GM21619 (cell line): ENCODE measurements around the gene ACHE.
A peak's percentile ranks its signal among the peaks of the same experiment; 100 is the strongest.

Experiments used
- ATAC-seq: cut with Tn5 transposase; IDR thresholded peaks from one replicate; pipeline ENCODE4 v1.9.1; 2021; ENCODE audit not compliant: unreplicated experiment

ACHE gene

GRCh38 chr7:100897772-100898454 lies 2.2 kb upstream of the ACHE start:
- no peak for ATAC-seq

DNA sequence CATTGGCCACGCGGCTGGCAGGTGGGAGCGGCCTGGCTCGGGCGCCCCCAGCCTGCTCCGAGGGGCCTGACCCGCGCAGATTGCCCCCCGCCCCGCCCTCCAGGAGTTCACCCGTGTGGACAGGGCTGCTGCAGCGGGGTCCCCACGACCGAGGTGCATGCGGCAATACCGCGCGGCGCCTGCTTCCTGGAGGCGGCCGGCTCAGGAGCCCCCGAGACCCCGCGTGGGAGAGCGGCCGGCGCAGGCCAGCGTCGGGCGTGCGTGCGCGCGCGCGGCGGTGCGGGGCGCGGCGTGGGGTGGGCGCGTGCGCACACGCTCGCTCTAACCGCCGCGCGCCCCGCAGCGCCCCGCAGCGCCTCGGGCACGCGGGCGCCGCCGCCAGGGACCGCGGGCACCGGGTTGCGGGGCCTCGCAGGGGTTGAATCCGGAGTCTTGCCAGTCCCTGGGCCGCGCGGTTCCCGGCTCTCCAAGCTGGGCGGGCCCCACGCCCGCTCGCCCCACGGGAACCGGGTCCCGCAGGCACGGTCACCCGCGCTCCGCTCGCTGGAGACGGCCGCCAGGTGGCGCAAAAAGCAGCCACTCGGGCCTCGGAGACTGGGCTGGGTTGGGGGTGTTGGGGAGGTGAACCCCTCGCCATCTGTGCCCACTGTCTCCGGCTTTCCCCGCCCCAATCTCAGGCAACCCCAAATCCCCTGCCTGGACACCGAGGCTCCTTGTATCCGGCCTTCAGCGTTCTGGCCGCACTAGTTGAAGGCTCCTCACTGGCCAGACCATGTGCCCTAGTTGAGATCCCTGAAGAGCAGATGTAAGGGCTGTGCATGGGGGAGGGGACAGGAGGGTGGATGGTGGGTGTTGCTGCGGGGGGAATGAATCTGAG lies 1.3 kb upstream of the ACHE start:
- no peak for ATAC-seq

GRCh38 chr7:100895956-100896731 lies 456 bp upstream of the ACHE start:
- no peak for ATAC-seq

- ATAC-seq = no peak
Measured at GRCh38 chr7:100894860-100895700, 608 bp downstream of the ACHE start.

GRCh38 chr7:100893910-100894721 lies 1.6 kb downstream of the ACHE start:
- no peak for ATAC-seq

- no peak for ATAC-seq
Measured at GRCh38 chr7:100893318-100893895, 2.3 kb downstream of the ACHE start.

GRCh38 chr7:100892364-100893317 lies 3.0 kb downstream of the ACHE start:
- no peak for ATAC-seq

DNA sequence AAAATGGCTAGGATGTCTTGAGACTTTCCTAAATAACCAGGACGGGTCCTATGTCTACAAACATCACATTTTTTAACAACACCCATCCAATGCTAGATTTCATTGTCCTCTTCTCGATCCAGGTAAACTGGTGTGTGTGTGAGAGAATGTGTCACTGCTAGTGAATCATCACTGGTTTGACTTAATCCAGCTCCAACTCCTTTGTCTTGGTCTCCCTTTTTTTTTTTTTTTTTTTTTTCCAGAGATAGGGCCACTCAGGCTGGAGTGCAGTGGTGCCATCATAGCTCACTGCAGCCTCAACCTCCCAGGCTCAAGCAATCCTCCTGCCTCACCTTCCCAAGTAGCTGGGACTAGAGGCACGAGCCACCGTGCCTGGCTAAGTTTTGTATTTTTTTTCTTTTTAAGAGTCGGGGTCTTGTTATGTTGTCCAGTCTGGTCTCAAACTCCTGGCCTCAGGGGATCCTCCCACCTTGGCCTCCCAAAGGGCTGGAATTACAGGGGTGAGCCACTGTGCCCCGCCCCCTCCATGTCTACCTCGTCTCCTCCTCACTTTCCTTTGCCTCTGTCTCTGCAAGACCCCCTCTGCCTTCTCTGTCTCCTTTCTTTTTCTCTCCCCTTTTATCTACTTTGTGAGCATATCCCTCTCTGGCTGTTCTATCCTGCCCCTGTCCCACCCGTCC lies 4.0 kb downstream of the ACHE start:
- ATAC-seq = no peak

GRCh38 chr7:100890653-100891567 lies 4.8 kb downstream of the ACHE start:
- no peak for ATAC-seq

DNA sequence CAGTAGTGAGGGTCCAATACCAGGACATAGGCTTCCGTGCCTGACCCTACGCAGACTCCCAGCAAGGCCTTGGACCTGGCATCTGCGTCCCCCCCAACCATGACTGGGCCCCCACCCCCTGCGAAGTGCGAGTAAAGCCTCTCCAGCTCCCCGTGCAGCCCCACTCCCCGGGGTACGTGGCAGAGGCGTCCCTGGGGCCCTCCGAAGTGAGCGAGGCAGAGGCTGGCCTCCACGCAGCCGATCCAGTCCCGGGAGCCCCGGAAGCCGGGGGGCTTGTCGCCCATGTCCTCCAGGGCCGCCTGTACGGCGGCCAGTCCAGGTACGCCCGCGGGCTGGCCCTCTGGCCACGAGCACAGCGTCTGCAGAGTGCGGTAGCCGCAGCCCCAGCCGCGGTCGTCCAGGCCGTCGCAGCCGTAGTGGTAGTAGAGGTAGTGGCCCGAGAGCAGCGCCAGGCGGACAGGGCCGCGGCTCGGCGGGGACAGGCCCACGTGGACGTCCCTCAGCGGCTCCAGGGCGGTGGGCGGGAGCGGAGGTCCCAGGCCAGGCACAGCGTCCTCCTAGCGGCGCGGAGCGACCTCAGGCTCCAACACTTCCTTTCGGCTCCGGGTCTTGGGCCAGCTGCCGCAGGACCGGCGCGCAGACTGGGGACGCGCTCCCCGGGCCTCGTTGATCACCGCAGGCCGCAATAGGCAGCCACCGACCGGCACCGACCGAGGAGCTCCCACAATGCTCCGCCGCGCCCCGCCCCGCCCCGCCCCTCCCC lies 6.5 kb downstream of the ACHE start, which contains the start of gene UFSP1:
Gene UFSP1, minus strand, starts transcription at position 728 of the 763 bp plus-strand sequence. Its CDS starts 444 bp downstream, at position 284.
- peak; percentile 31 for ATAC-seq

- ATAC-seq = no peak
Measured at GRCh38 chr7:100888291-100888987, 7.2 kb downstream of the ACHE start.

DNA sequence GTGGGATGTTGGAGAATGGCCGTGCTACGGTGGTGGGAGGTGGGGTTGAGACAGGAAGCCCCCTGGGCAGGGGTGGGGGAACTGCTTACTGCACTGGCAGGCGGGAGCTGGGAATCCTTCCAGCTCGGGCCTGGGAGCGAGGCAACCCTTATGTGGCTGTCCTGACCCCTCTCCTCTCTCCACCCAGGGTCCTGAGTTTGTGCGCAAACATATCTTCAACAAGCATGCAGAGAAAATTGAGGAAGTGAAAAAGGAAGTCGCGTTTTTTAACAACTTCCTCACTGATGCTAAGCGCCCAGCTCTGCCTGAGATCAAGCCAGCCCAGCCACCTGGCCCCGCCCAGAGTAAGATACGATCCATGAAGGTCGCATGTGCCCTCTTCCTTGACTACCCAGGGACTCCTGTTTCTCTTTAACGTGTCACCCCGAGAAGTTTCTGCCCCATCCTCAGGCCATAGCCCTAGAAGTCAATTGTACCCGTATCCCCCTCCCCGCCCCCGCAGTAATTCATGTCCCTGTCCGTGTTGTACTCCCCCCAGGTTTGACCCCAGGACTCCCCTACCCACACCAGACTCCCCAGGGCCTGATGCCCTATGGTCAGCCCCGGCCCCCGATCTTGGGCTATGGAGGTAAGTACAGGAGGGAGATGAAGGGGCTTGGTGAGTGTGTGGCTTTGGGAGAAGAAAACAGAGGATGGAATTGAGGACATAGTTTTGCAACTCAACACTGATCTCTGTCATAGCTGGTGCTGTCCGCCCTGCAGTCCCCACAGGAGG lies 8.0 kb downstream of the ACHE start:
- no peak for ATAC-seq

DNA sequence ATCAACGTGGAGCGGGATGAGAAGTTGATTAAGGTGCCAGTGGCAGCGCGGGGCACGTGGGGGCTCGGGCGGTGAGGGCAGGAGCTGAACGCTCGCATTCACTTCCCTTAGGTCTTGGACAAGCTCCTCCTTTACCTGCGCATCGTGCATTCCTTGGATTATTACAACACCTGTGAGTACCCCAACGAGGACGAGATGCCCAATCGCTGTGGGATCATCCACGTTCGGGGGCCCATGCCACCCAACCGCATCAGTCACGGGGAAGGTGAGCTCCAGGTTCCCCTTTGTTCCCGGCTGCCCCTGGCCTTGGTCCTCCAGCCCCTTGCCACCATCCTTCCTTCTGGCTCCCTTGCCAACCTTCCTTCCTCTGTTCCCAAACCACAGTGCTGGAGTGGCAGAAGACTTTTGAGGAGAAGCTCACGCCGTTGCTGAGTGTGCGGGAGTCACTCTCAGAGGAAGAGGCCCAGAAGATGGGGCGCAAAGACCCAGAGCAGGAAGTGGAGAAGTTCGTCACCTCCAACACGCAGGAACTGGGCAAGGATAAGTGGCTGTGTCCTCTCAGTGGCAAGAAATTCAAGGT lies 8.7 kb downstream of the ACHE start:
- no peak for ATAC-seq
